Activated CD4-positive, alpha-beta T cell treated with anti-CD3 and anti-CD28 coated beads, Interleukin-2, amount 10 ng/mL, durations not matched to agents 24 days and 14 days (primary cell): ENCODE measurements around the gene ZSCAN21. TPM values are rescaled to one million over a fixed set of nuclear protein-coding genes. Genes with fewer than 3 reads are reported as not detected.

ENCODE experiments used
- DNase-seq: peaks from one replicate; pipeline ENCODE4 v3.0.0; 2022
- H3K27ac Mint-ChIP-seq: one replicate; pipeline ENCODE4 v1.8.0; 2022; ENCODE audit warnings: mild to moderate bottlenecking, mixed read lengths
- H3K27me3 Mint-ChIP-seq: one replicate; pipeline ENCODE4 v1.8.0; 2022; ENCODE audit warnings: mixed read lengths
- H3K36me3 Mint-ChIP-seq: one replicate; pipeline ENCODE4 v1.8.0; 2022; ENCODE audit warnings: low read depth, mild to moderate bottlenecking, mixed read lengths
- H3K4me1 Mint-ChIP-seq: one replicate; pipeline ENCODE4 v1.8.0; 2021; ENCODE audit warnings: mixed read lengths
- H3K4me3 Mint-ChIP-seq: one replicate; pipeline ENCODE4 v1.8.0; 2022; ENCODE audit warnings: mild to moderate bottlenecking, moderate library complexity, mixed read lengths
- H3K9me3 Mint-ChIP-seq: one replicate; pipeline ENCODE4 v1.8.0; 2021; ENCODE audit warnings: mixed read lengths
- intact Hi-C: fragments of 100-400 bp; cut with micrococcal nuclease; formaldehyde crosslinking; loops from one replicate; pipeline ENCODE4 v1.15.1; 2023
- total RNA-seq: library from RNA; stranded (reverse); gene quantifications from 2 replicates; pipeline ENCODE4 v1.2.3, GENCODE V29; 2022

The ZSCAN21 gene
- total RNA-seq, 1 donor from 2014 or later = 8.0 TPM

- intact Hi-C loops = no loop called here
- no peak for DNase-seq
- Mint-ChIP-seq H3K4me1 (no peaks in the 10 kb centered on the region), H3K27ac (no peak overlapping the region), H3K4me3 (no peak overlapping the region), H3K9me3 (peaks cover 28% of the 10 kb centered on the region), H3K36me3 (peaks cover 86% of the 10 kb centered on the region), H3K27me3 (no peaks in the 10 kb centered on the region)
Observed at GRCh38 chr7:100072462-100072861, 22.9 kb downstream of the ZSCAN21 start.

- Mint-ChIP-seq H3K36me3 (peaks cover 84% of the 10 kb centered on the region), H3K9me3 (peaks cover 25% of the 10 kb centered on the region), H3K27ac (no peak overlapping the region), H3K4me1 (peaks cover 5% of the 10 kb centered on the region), H3K4me3 (no peak overlapping the region), H3K27me3 (no peaks in the 10 kb centered on the region)
- no peak for DNase-seq
- intact Hi-C loops = no loop called here
Observed at GRCh38 chr7:100074841-100075240, 25.3 kb downstream of the ZSCAN21 start.

GRCh38 chr7:100075418-100075817 lies 25.8 kb downstream of the ZSCAN21 start:
- Mint-ChIP-seq H3K27ac (no peak overlapping the region), H3K27me3 (no peaks in the 10 kb centered on the region), H3K4me1 (peaks cover 10% of the 10 kb centered on the region), H3K4me3 (no peak overlapping the region), H3K36me3 (peaks cover 83% of the 10 kb centered on the region), H3K9me3 (peaks cover 25% of the 10 kb centered on the region)
- no peak for DNase-seq
- intact Hi-C loops = no loop called here

GRCh38 chr7:100077205-100077604 lies 27.6 kb downstream of the ZSCAN21 start:
- DNase-seq = no peak
- Mint-ChIP-seq H3K27me3 (no peaks in the 10 kb centered on the region), H3K36me3 (peaks cover 73% of the 10 kb centered on the region), H3K4me1 (peaks cover 15% of the 10 kb centered on the region), H3K4me3 (no peak overlapping the region), H3K27ac (no peak overlapping the region), H3K9me3 (peaks cover 14% of the 10 kb centered on the region)
- intact Hi-C loops = no loop called here

- Mint-ChIP-seq H3K27me3 (peaks cover 3% of the 10 kb centered on the region), H3K36me3 (peaks cover 54% of the 10 kb centered on the region), H3K4me3 (peak overlapping the region; percentile 14), H3K4me1 (peaks cover 23% of the 10 kb centered on the region), H3K27ac (no peak overlapping the region), H3K9me3 (peaks cover 11% of the 10 kb centered on the region)
- no peak for DNase-seq
- intact Hi-C loops = no loop called here
Observed at GRCh38 chr7:100079024-100079560, 29.5 kb downstream of the ZSCAN21 start.

- H3K27ac Mint-ChIP-seq = peak overlapping the region; percentile 75
- intact Hi-C loops = loop anchor here (1.0 to 10.0 kb wide), 8 partner anchors 8 to 939 kb away; partner anchors contain the start of genes AP4M1, FAM200A, MCM7 and SMURF1
Observed at GRCh38 chr7:100080907-100081534, 31.4 kb downstream of the ZSCAN21 start.

GRCh38 chr7:100081535-100082102 lies 32.0 kb downstream of the ZSCAN21 start, which contains the start of gene ZNF3:
Gene ZNF3, minus strand, starts transcription at chr7:100081723. Its CDS starts 4,366 bp downstream, at chr7:100077357.
- H3K9me3 Mint-ChIP-seq = no peaks in the 10 kb centered on the region
- peaks cover 23% of the 10 kb centered on the region for H3K4me1 Mint-ChIP-seq
- peaks cover 10% of the 10 kb centered on the region for H3K27me3 Mint-ChIP-seq
- intact Hi-C loops = loop anchor here (1.0 to 10.0 kb wide), 9 partner anchors 8 to 939 kb away; partner anchors contain the start of genes AP4M1, CNPY4, FAM200A and MCM7
- peak within 1 kb of the TSS; percentile 93 for H3K4me3 Mint-ChIP-seq
- H3K27ac Mint-ChIP-seq = peak within 1 kb of the TSS; percentile 91
- peaks cover 28% of the 10 kb centered on the region for H3K36me3 Mint-ChIP-seq
- peak; percentile 99 for DNase-seq

More at GRCh38 chr7:100080907-100081534, 31.4 kb downstream of the ZSCAN21 start:
- H3K4me1 Mint-ChIP-seq = peaks cover 23% of the 10 kb centered on the region
- DNase-seq = no peak
- H3K4me3 Mint-ChIP-seq = peak overlapping the region; percentile 93
- peaks cover 34% of the 10 kb centered on the region for H3K36me3 Mint-ChIP-seq
- peaks cover 2% of the 10 kb centered on the region for H3K9me3 Mint-ChIP-seq
- peaks cover 10% of the 10 kb centered on the region for H3K27me3 Mint-ChIP-seq

- Mint-ChIP-seq H3K27me3 (peaks cover 10% of the 10 kb centered on the region), H3K36me3 (peaks cover 23% of the 10 kb centered on the region), H3K4me3 (peak overlapping the region; percentile 93), H3K27ac (peak overlapping the region; percentile 91), H3K4me1 (peaks cover 24% of the 10 kb centered on the region), H3K9me3 (no peaks in the 10 kb centered on the region)
- intact Hi-C loops = loop anchor here (1.0 to 10.0 kb wide), 4 partner anchors 36 to 941 kb away; partner anchors contain the start of genes CNPY4, FAM200A, SMURF1 and TAF6
- DNase-seq = peak; percentile 58
Observed at GRCh38 chr7:100082978-100083377, 33.4 kb downstream of the ZSCAN21 start.

- peaks cover 29% of the 10 kb centered on the region for H3K4me1 Mint-ChIP-seq
- intact Hi-C loops = loop anchor here (10.0 kb wide), 1 partner anchor 531 kb away; the partner anchor contains the start of genes FAM200A and ZNF655
- H3K4me3 Mint-ChIP-seq = no peak overlapping the region
- H3K27ac Mint-ChIP-seq = no peak overlapping the region
- H3K36me3 Mint-ChIP-seq = peaks cover 13% of the 10 kb centered on the region
- H3K9me3 Mint-ChIP-seq = no peaks in the 10 kb centered on the region
- peaks cover 10% of the 10 kb centered on the region for H3K27me3 Mint-ChIP-seq
- DNase-seq = no peak
Observed at GRCh38 chr7:100085515-100085914, 35.9 kb downstream of the ZSCAN21 start.

GRCh38 chr7:100087055-100087750 lies 37.6 kb downstream of the ZSCAN21 start:
- Mint-ChIP-seq H3K4me3 (peak overlapping the region; percentile 18), H3K4me1 (peaks cover 32% of the 10 kb centered on the region), H3K36me3 (peaks cover 22% of the 10 kb centered on the region), H3K27me3 (peaks cover 10% of the 10 kb centered on the region), H3K9me3 (no peaks in the 10 kb centered on the region), H3K27ac (no peak overlapping the region)
- DNase-seq = no peak
- intact Hi-C loops = loop anchor here (10.0 kb wide), 1 partner anchor 532 kb away; the partner anchor contains the start of genes FAM200A and ZNF655

GRCh38 chr7:100088095-100088620 lies 38.6 kb downstream of the ZSCAN21 start:
- H3K27me3 Mint-ChIP-seq = peaks cover 7% of the 10 kb centered on the region
- DNase-seq = peak; percentile 56
- H3K4me3 Mint-ChIP-seq = peak overlapping the region; percentile 86
- peaks cover 31% of the 10 kb centered on the region for H3K36me3 Mint-ChIP-seq
- H3K4me1 Mint-ChIP-seq = peaks cover 27% of the 10 kb centered on the region
- H3K27ac Mint-ChIP-seq = peak overlapping the region; percentile 94
- intact Hi-C loops = loop anchor here (2.0 to 10.0 kb wide), 2 partner anchors 39 to 533 kb away; partner anchors contain the start of genes FAM200A, MBLAC1 and ZNF655
- no peaks in the 10 kb centered on the region for H3K9me3 Mint-ChIP-seq

- intact Hi-C loops = loop anchor here (1.0 to 10.0 kb wide), 4 partner anchors 8 to 534 kb away; partner anchors contain the start of genes AP4M1, FAM200A, MBLAC1 and MCM7
Observed at GRCh38 chr7:100088621-100089457, 39.3 kb downstream of the ZSCAN21 start, which contains the start of gene COPS6. Gene COPS6, plus strand, starts transcription at chr7:100088969. Its CDS starts 22 bp downstream, at chr7:100088991.

More at GRCh38 chr7:100088621-100089457, 39.3 kb downstream of the ZSCAN21 start, which contains the start of gene COPS6:
- H3K36me3 Mint-ChIP-seq = peaks cover 38% of the 10 kb centered on the region
- no peaks in the 10 kb centered on the region for H3K9me3 Mint-ChIP-seq
- peak within 1 kb of the TSS; percentile 94 for H3K27ac Mint-ChIP-seq
- peak within 1 kb of the TSS; percentile 86 for H3K4me3 Mint-ChIP-seq
- peaks cover 29% of the 10 kb centered on the region for H3K4me1 Mint-ChIP-seq
- DNase-seq = peak; percentile 97
- peaks cover 7% of the 10 kb centered on the region for H3K27me3 Mint-ChIP-seq
